Measurements from ENCODE around the gene NLRC5. TPM values are rescaled to one million over a fixed set of nuclear protein-coding genes. Genes with fewer than 3 reads are reported as not detected.

NLRC5 gene
- total RNA-seq, 4 donors from 2014 or later = 14.4 to 22.5 (median 16.6) TPM

DNA sequence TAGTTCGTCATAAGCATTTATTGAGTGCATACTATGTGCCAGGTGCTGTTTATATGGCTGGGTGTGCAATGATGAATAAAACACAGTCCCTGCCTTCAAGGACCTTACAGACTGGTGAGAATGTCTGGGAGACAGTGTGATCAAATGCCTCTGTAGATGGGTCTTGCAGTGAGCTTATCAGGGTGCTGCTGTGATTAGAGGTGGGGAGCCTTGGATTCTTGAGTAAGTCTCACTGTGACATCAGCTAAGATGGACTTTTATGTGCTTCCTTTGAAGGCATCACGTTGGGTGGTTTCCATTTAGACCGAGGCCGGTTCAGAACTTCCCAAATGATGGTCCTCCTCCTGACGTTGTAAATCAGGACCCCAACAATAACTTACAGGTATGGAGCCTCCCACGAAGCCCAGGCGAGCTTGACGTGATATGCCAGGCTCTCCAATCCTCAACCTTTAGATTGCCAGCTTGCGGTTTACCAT lies 47.5 kb upstream of the NLRC5 start:
- intact Hi-C loops (cut with DNase I) = no loop called here
- Histone ChIP-seq H3K27me3 (no peaks in the 10 kb centered on the region), H3K27ac (replicated peaks in 1 of 4) (no peak overlapping the region), H3K4me1 (peaks cover 2 to 39% (median 13%) of the 10 kb centered on the region in 4 donors), H3K9me3 (no peaks in the 10 kb centered on the region), H3K36me3 (peaks cover 84 to 100% (median 97%) of the 10 kb centered on the region in 4 donors), H3K4me3 (no peak overlapping the region)
- no peak for DNase-seq (ENCODE audit: extremely low spot score)
- WGBS = 86% methylated on average over 9 of the region's 9 CpGs
- TF ChIP-seq POLR2AphosphoS5 (IDR thresholded peaks at IDR 0.05) = no peak
- TF ChIP-seq CTCF (IDR thresholded peaks at IDR 0.05) = no peak
- no peak for TF ChIP-seq EP300 (IDR thresholded peaks at IDR 0.05)
- TF ChIP-seq POLR2A (IDR thresholded peaks at IDR 0.05; ENCODE audit: low read depth) = no peak

- intact Hi-C loops (cut with DNase I) = no loop called here
Observed at GRCh38 chr16:56943761-56944375, 45.5 kb upstream of the NLRC5 start.

DNA sequence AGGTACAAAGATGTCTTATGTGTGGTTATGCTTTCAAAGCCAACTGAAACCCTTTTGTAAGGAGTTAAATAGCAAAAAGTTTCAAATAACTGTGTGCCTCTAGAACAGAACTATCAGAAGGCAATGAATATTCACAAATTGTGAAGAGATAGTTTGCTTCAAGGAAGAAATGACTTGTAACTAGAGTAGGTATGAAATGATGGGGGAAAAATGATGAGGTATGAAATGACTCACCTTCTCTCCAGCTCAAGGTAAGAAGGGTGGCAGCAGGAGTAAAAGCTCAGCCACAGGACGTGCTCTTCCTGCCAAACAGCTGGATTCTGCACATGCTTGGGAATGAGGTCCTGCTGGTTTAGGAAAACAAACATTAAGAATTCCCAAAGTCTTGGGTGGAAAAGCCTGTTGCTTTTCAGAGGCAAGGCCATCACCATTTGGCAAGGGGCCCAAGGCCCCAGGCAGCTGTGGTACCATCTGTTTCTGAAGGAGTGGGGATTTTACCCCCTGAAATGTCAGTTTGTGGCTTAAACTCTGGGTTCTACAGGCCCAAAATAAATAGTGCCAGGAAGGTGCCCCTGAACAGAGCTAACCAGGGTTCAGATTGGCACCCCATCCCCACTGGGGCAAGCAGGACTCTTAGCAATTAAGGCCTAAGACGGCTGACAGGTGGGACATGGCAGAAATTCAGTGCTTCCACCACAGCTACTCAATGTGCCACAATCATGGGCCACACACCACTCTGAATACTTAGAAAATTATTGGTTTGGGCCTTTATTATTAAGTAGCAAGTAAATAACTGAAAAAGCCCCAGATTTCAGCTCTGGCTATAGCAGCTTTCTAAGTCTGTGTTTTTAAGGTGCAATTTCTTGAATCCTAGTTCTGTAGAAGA lies 44.2 kb upstream of the NLRC5 start:
- H3K27me3 ChIP-seq = no peaks in the 10 kb centered on the region
- H3K9me3 ChIP-seq = no peaks in the 10 kb centered on the region
- intact Hi-C loops (cut with DNase I) = loop anchor here (5.0 kb wide), 1 partner anchor 78 kb away; the partner anchor contains the start of gene SLC12A3
- H3K4me3 ChIP-seq = no peak overlapping the region
- peaks cover 0 to 10% (median 2%) of the 10 kb centered on the region in 4 donors for H3K4me1 ChIP-seq
- TF ChIP-seq POLR2A (IDR thresholded peaks at IDR 0.05; ENCODE audit: low read depth) (no peak), POLR2AphosphoS5 (IDR thresholded peaks at IDR 0.05) (peak in 1 of 2 donors; percentile 33)
- peaks cover 51 to 88% (median 78%) of the 10 kb centered on the region in 4 donors for H3K36me3 ChIP-seq
- 53% methylated on average over 2 of the region's 2 CpGs for WGBS
- H3K27ac ChIP-seq (replicated peaks in 1 of 4) = no peak overlapping the region
- DNase-seq (ENCODE audit: extremely low spot score) = no peak

More at GRCh38 chr16:56943761-56944375, 45.5 kb upstream of the NLRC5 start:
- TF ChIP-seq EP300 (IDR thresholded peaks at IDR 0.05) (no peak), CTCF (IDR thresholded peaks at IDR 0.05) (no peak), POLR2AphosphoS5 (IDR thresholded peaks at IDR 0.05) (no peak), POLR2A (IDR thresholded peaks at IDR 0.05; ENCODE audit: low read depth) (no peak)
- Histone ChIP-seq H3K4me3 (no peak overlapping the region), H3K36me3 (peaks cover 65 to 97% (median 90%) of the 10 kb centered on the region in 4 donors), H3K27ac (replicated peaks in 1 of 4) (no peak overlapping the region), H3K4me1 (peaks cover 0 to 22% (median 2%) of the 10 kb centered on the region in 4 donors), H3K9me3 (no peaks in the 10 kb centered on the region), H3K27me3 (no peaks in the 10 kb centered on the region)
- 87% methylated on average over 6 of the region's 6 CpGs for WGBS
- no peak for DNase-seq (ENCODE audit: extremely low spot score)

DNA sequence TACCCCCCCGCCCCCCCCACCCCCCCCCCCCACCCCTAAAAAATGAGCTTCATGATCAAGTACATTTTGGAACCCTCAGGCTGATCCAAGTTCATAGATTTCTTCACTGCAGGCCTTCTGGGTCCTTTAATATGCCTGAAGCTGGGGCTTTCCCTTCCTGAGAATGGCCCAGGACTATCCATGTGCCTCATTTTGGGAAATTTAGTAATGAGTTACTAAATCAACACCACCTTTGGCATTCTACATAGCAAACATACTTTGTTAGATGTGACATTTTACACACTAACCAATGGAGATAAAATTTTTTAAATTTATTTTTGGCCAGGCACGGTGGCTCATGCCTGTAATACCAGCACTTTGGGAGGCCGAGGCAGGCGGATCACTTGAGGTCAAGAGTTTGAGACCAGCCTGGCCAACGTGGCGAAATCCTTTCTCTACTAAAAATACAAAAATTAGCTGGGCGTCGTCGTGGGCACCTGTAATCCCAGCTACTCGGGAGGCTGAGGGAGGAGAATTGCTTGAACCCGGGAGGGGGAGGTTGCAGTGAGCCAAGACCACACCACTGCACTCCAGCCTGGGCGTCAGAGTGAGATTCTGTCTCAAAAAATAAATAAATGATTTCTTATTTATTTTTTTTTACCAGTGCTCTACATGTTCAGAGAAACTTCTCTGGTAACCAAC lies 43.4 kb upstream of the NLRC5 start:
- WGBS = 86% methylated on average over 12 of the region's 12 CpGs
- Histone ChIP-seq H3K4me1 (peaks cover 0 to 4% (median 1%) of the 10 kb centered on the region in 4 donors), H3K9me3 (no peaks in the 10 kb centered on the region), H3K27me3 (no peaks in the 10 kb centered on the region), H3K27ac (replicated peaks in 1 of 4) (peak overlapping the region in 1 of 4 donors; percentile 0), H3K4me3 (no peak overlapping the region), H3K36me3 (peaks cover 43 to 80% (median 71%) of the 10 kb centered on the region in 4 donors)
- TF ChIP-seq CTCF (IDR thresholded peaks at IDR 0.05) (no peak), EP300 (IDR thresholded peaks at IDR 0.05) (no peak), POLR2A (IDR thresholded peaks at IDR 0.05; ENCODE audit: low read depth) (no peak), POLR2AphosphoS5 (IDR thresholded peaks at IDR 0.05) (no peak)
- no peak for DNase-seq (ENCODE audit: extremely low spot score)
- intact Hi-C loops (cut with DNase I) = loop anchor here (5.0 kb wide), 1 partner anchor 79 kb away; the partner anchor contains the start of gene SLC12A3

Measured in esophagus muscularis mucosa (tissue), 4 donors.